ENCODE measurements around the gene RGL3. TPM values are rescaled to one million over a fixed set of nuclear protein-coding genes. Genes with fewer than 3 reads are reported as not detected.
A peak's percentile ranks its signal among the peaks of the same experiment; 100 is the strongest.

The RGL3 gene
- total and polyA plus RNA-seq, 2 experiments from 2014 or later: 0.54 to 1.4 TPM

- no peaks in the 10 kb centered on the region for H3K9me2 ChIP-seq (ENCODE audit: insufficient read depth)
- in situ Hi-C loops (cut with MboI): no loop called here
- peak overlapping the region; percentile 70 for H2AFZ ChIP-seq
- no peaks in the 10 kb centered on the region for H3K9me3 ChIP-seq (ENCODE audit: low read depth)
- H3F3A ChIP-seq (ENCODE audit: insufficient read depth): no peaks in the 10 kb centered on the region
- H4K20me1 ChIP-seq (ENCODE audit: insufficient read depth): no peaks in the 10 kb centered on the region
- H3K27me3 ChIP-seq (replicated peaks; ENCODE audit: insufficient read depth): no peaks in the 10 kb centered on the region; the same call in 1 of the 2 replicates
- peak overlapping the region; percentile 55 for H3K4me2 ChIP-seq (ENCODE audit: unreplicated experiment)
- WGBS, 2 experiments (ENCODE audit: low coverage in 1 of 2, low lambda C conversion rate in 2 of 2, missing lambda C conversion rate in 2 of 2): 6% methylated on average over 35 to 36 of the region's 46 CpGs
- peak overlapping the region; percentile 54 for H3K4me3 ChIP-seq
- H3K9ac ChIP-seq: peak overlapping the region; percentile 39; the same call in 1 of the 2 replicates
- no peaks in the 10 kb centered on the region for H3K79me2 ChIP-seq (ENCODE audit: insufficient read depth)
- TF ChIP-seq EZH2phosphoT487 (IDR thresholded peaks at IDR 0.05; ENCODE audit: insufficient read depth, low read depth) (no peak), EZH2 (IDR thresholded peaks at IDR 0.05; ENCODE audit: insufficient read depth, poor library complexity, severe bottlenecking) (no peak)
- peak; percentile 67 for DNase-seq
- H3K27ac ChIP-seq: no peak overlapping the region
- H3K36me3 ChIP-seq (ENCODE audit: low read depth): no peaks in the 10 kb centered on the region
- H3K4me1 ChIP-seq (ENCODE audit: insufficient read depth): no peaks in the 10 kb centered on the region
Observed at GRCh38 chr19:11420429-11421370, 1.6 kb upstream of the RGL3 start.

GRCh38 chr19:11418094-11418548 lies 993 bp downstream of the RGL3 start:
- Histone ChIP-seq H3K9me3 (ENCODE audit: low read depth) (no peaks in the 10 kb centered on the region), H3K79me2 (ENCODE audit: insufficient read depth) (no peaks in the 10 kb centered on the region), H2AFZ (peak overlapping the region; percentile 57; the same call in 1 of the 2 replicates), H4K20me1 (ENCODE audit: insufficient read depth) (no peaks in the 10 kb centered on the region), H3K9ac (no peak overlapping the region), H3K4me2 (ENCODE audit: unreplicated experiment) (no peak overlapping the region), H3K4me1 (ENCODE audit: insufficient read depth) (no peaks in the 10 kb centered on the region), H3F3A (ENCODE audit: insufficient read depth) (no peaks in the 10 kb centered on the region), H3K36me3 (ENCODE audit: low read depth) (no peaks in the 10 kb centered on the region), H3K27me3 (replicated peaks; ENCODE audit: insufficient read depth) (no peaks in the 10 kb centered on the region; the same call in 1 of the 2 replicates), H3K27ac (no peak overlapping the region), H3K4me3 (no peak overlapping the region; the same call in 1 of the 2 replicates), H3K9me2 (ENCODE audit: insufficient read depth) (no peaks in the 10 kb centered on the region)
- DNase-seq: no peak
- no peak for TF ChIP-seq EZH2phosphoT487 (IDR thresholded peaks at IDR 0.05; ENCODE audit: insufficient read depth, low read depth)
- no peak for TF ChIP-seq EZH2 (IDR thresholded peaks at IDR 0.05; ENCODE audit: insufficient read depth, poor library complexity, severe bottlenecking)
- 7 to 9% methylated on average over 9 to 16 of the region's 16 CpGs for WGBS, 2 experiments (ENCODE audit: low coverage in 1 of 2, low lambda C conversion rate in 2 of 2, missing lambda C conversion rate in 2 of 2)
- in situ Hi-C loops (cut with MboI): no loop called here

- WGBS, 2 experiments (ENCODE audit: low coverage in 1 of 2, low lambda C conversion rate in 2 of 2, missing lambda C conversion rate in 2 of 2): 86 to 92% methylated on average over 17 of the region's 17 CpGs
- Histone ChIP-seq H2AFZ (no peak overlapping the region), H3K27ac (no peak overlapping the region), H3F3A (ENCODE audit: insufficient read depth) (no peaks in the 10 kb centered on the region), H3K9ac (no peak overlapping the region), H3K4me2 (ENCODE audit: unreplicated experiment) (no peak overlapping the region), H3K9me2 (ENCODE audit: insufficient read depth) (no peaks in the 10 kb centered on the region), H4K20me1 (ENCODE audit: insufficient read depth) (no peaks in the 10 kb centered on the region), H3K36me3 (ENCODE audit: low read depth) (no peaks in the 10 kb centered on the region), H3K27me3 (replicated peaks; ENCODE audit: insufficient read depth) (no peaks in the 10 kb centered on the region; the same call in 1 of the 2 replicates), H3K9me3 (ENCODE audit: low read depth) (no peaks in the 10 kb centered on the region), H3K4me1 (ENCODE audit: insufficient read depth) (no peaks in the 10 kb centered on the region), H3K4me3 (no peak overlapping the region), H3K79me2 (ENCODE audit: insufficient read depth) (no peaks in the 10 kb centered on the region)
- in situ Hi-C loops (cut with MboI): no loop called here
- TF ChIP-seq EZH2phosphoT487 (IDR thresholded peaks at IDR 0.05; ENCODE audit: insufficient read depth, low read depth) (no peak), EZH2 (IDR thresholded peaks at IDR 0.05; ENCODE audit: insufficient read depth, poor library complexity, severe bottlenecking) (no peak)
- no peak for DNase-seq
Observed at GRCh38 chr19:11416346-11417052, 2.6 kb downstream of the RGL3 start.

- H3K4me2 ChIP-seq (ENCODE audit: unreplicated experiment): no peak overlapping the region
- H2AFZ ChIP-seq: no peak overlapping the region
- no peaks in the 10 kb centered on the region for H3K36me3 ChIP-seq (ENCODE audit: low read depth)
- in situ Hi-C loops (cut with MboI): no loop called here
- no peaks in the 10 kb centered on the region for H3K9me2 ChIP-seq (ENCODE audit: insufficient read depth)
- H4K20me1 ChIP-seq (ENCODE audit: insufficient read depth): no peaks in the 10 kb centered on the region
- no peaks in the 10 kb centered on the region for H3F3A ChIP-seq (ENCODE audit: insufficient read depth)
- TF ChIP-seq EZH2 (IDR thresholded peaks at IDR 0.05; ENCODE audit: insufficient read depth, poor library complexity, severe bottlenecking) (no peak), EZH2phosphoT487 (IDR thresholded peaks at IDR 0.05; ENCODE audit: insufficient read depth, low read depth) (no peak)
- DNase-seq: peak; percentile 25
- no peak overlapping the region for H3K9ac ChIP-seq
- H3K4me1 ChIP-seq (ENCODE audit: insufficient read depth): no peaks in the 10 kb centered on the region
- H3K9me3 ChIP-seq (ENCODE audit: low read depth): no peaks in the 10 kb centered on the region
- no peaks in the 10 kb centered on the region for H3K79me2 ChIP-seq (ENCODE audit: insufficient read depth)
- no peak overlapping the region for H3K4me3 ChIP-seq
- 39 to 40% methylated on average over 2 of the region's 2 CpGs for WGBS, 2 experiments (ENCODE audit: low coverage in 1 of 2, low lambda C conversion rate in 2 of 2, missing lambda C conversion rate in 2 of 2)
- H3K27me3 ChIP-seq (replicated peaks; ENCODE audit: insufficient read depth): no peaks in the 10 kb centered on the region; the same call in 1 of the 2 replicates
- H3K27ac ChIP-seq: no peak overlapping the region
Observed at GRCh38 chr19:11414544-11414943, 4.6 kb downstream of the RGL3 start.
